H1 (cell line): ENCODE results near the gene TFPI2. TPM values are rescaled to one million over a fixed set of nuclear protein-coding genes. Genes with fewer than 3 reads are reported as not detected.

Experiments
- CTCF ChIA-PET: fragments of 300-600 bp; sonication (Branson Sonifier 250); formaldehyde crosslinking; loops from one replicate; lab custom pipeline; 2021; ENCODE audit not compliant: partially characterized antibody; lab: Charles Lee
- POLR2A ChIA-PET: fragments of 300-600 bp; sonication (Branson Sonifier 250); formaldehyde crosslinking; loops from one replicate; lab custom pipeline; 2021; ENCODE audit warnings: inconsistent platforms; ENCODE audit not compliant: partially characterized antibody; lab: Charles Lee
- DNase-seq, 2 experiments: peaks; one replicate each; pipeline versions ENCODE4 v3.0.0 to v3.0.0-alpha.2; 2010 to 2022; ENCODE audit warnings: low spot score in 2 of 2, low read depth in 1 of 2, mixed read lengths in 1 of 2
- FAIRE-seq: peaks from 2 replicates; lab custom pipeline; 2011; peaks lifted over from hg19 to GRCh38; lab: Jason Lieb, UNC
- H2AFZ ChIP-seq: 2 replicates; pipeline ENCODE4 v1.8.1; 2012; ENCODE audit warnings: low read length, inconsistent platforms
- H2AK5ac ChIP-seq: 2 replicates; pipeline ENCODE4 v1.6.1; 2013; ENCODE audit warnings: low read depth, low read length
- H2BK120ac ChIP-seq: replicated peaks from 2 replicates; pipeline ENCODE3; 2013; ENCODE audit warnings: low read depth, low read length, inconsistent platforms
- H2BK12ac ChIP-seq: 2 replicates; pipeline ENCODE4 v1.6.1; 2013; ENCODE audit warnings: low read depth, low read length
- H2BK15ac ChIP-seq: 2 replicates; pipeline ENCODE4 v1.6.1; 2013; ENCODE audit warnings: low read length
- H2BK20ac ChIP-seq: 2 replicates; pipeline ENCODE4 v1.6.1; 2013; ENCODE audit warnings: low read length
- H2BK5ac ChIP-seq: 2 replicates; pipeline ENCODE4 v1.6.1; 2013; ENCODE audit warnings: low read depth, low read length
- H3K14ac ChIP-seq: 2 replicates; pipeline ENCODE4 v1.6.1; 2013; ENCODE audit warnings: inconsistent platforms; ENCODE audit not compliant: insufficient read length
- H3K18ac ChIP-seq: 2 replicates; pipeline ENCODE4 v1.6.1; 2013; ENCODE audit warnings: low read length; ENCODE audit errors: extremely low read depth
- H3K23ac ChIP-seq: 2 replicates; pipeline ENCODE4 v1.6.1; 2013; ENCODE audit warnings: inconsistent platforms; ENCODE audit not compliant: insufficient read length
- H3K23me2 ChIP-seq: 2 replicates; pipeline ENCODE4 v1.6.1; 2013; ENCODE audit warnings: low read depth, low read length
- H3K27ac ChIP-seq: 2 replicates; pipeline ENCODE4 v1.6.1; 2011; ENCODE audit warnings: low read depth, low read length, inconsistent platforms
- H3K27me3 ChIP-seq, 4 experiments: replicated peaks in 1 of 4; 1 replicate in 1 of 4; 2 replicates in 3 of 4; pipeline versions ENCODE4 v1.6.1 to v1.8.1; 2011 to 2013; ENCODE audit warnings: low read length in 3 of 4, mild to moderate bottlenecking in 3 of 4, inconsistent platforms in 2 of 4, mixed read lengths in 2 of 4, moderate library complexity in 1 of 4; ENCODE audit not compliant: control insufficient read depth in 3 of 4, insufficient read depth in 3 of 4; ENCODE audit errors: extremely low read depth in 1 of 4
- H3K36me3 ChIP-seq, 4 experiments: 2 replicates each; pipeline versions ENCODE4 v1.6.1 to v1.8.1; 2011 to 2013; ENCODE audit warnings: mild to moderate bottlenecking in 4 of 4, low read length in 3 of 4, moderate library complexity in 2 of 4, control low read depth in 1 of 4, inconsistent platforms in 1 of 4; ENCODE audit not compliant: insufficient read depth in 4 of 4, control insufficient read depth in 2 of 4
- H3K4ac ChIP-seq: replicated peaks from 2 replicates; pipeline ENCODE3; 2013; ENCODE audit warnings: low read length, low read depth, mixed read lengths, inconsistent platforms; ENCODE audit not compliant: insufficient read length
- H3K4me1 ChIP-seq, 4 experiments: replicated peaks in 1 of 4; 1 replicate in 1 of 4; 2 replicates in 3 of 4; pipeline versions ENCODE4 v1.6.1 to v1.8.1; 2011 to 2013; ENCODE audit warnings: low read length in 3 of 4, inconsistent platforms in 2 of 4, mixed read lengths in 1 of 4; ENCODE audit not compliant: insufficient read depth in 4 of 4, control insufficient read depth in 3 of 4
- H3K4me2 ChIP-seq, 2 experiments: 2 replicates each; pipeline versions ENCODE4 v1.6.1 to v1.8.1; 2011 to 2013; ENCODE audit warnings: low read depth in 2 of 2, low read length in 2 of 2, control low read depth in 1 of 2, inconsistent platforms in 1 of 2, mild to moderate bottlenecking in 1 of 2; ENCODE audit not compliant: insufficient read depth in 1 of 2
- H3K4me3 ChIP-seq, 4 experiments: fragments of 200-600, 300-600 bp in 1 of 4; sonication (generic), shearing (Covaris generic), sonication (Bioruptor Twin) in 1 of 4; 2 replicates each; pipeline versions ENCODE4 v1.5.1 to v1.8.1; 2011 to 2016; ENCODE audit warnings: low read length in 4 of 4, low read depth in 3 of 4, control low read depth in 2 of 4, inconsistent platforms in 2 of 4, mild to moderate bottlenecking in 2 of 4, mixed read lengths in 1 of 4, moderate library complexity in 1 of 4; ENCODE audit not compliant: insufficient read depth in 2 of 4; ENCODE audit errors: extremely low read depth in 1 of 4
- H3K56ac ChIP-seq: replicated peaks from 2 replicates; pipeline ENCODE3; 2013; ENCODE audit warnings: low read depth, mild to moderate bottlenecking, mixed read lengths, low read length, inconsistent platforms; ENCODE audit not compliant: insufficient read length
- H3K79me1 ChIP-seq: 2 replicates; pipeline ENCODE4 v1.6.1; 2013; ENCODE audit warnings: low read depth, low read length, control low read depth
- H3K79me2 ChIP-seq, 2 experiments: 2 replicates each; pipeline versions ENCODE4 v1.6.1 to v1.8.1; 2012 to 2013; ENCODE audit warnings: low read length in 2 of 2, mild to moderate bottlenecking in 2 of 2, inconsistent platforms in 1 of 2; ENCODE audit not compliant: insufficient read depth in 2 of 2, control insufficient read depth in 1 of 2
- H3K9ac ChIP-seq, 4 experiments: replicated peaks in 1 of 4; 1 replicate in 1 of 4; 2 replicates in 3 of 4; pipeline versions ENCODE4 v1.6.1 to v1.8.1; 2011 to 2013; ENCODE audit warnings: low read depth in 3 of 4, low read length in 3 of 4, control low read depth in 2 of 4, mild to moderate bottlenecking in 2 of 4, moderate library complexity in 2 of 4, inconsistent platforms in 1 of 4; ENCODE audit errors: extremely low read depth in 1 of 4
- H3K9me3 ChIP-seq, 2 experiments: 2 replicates each; pipeline versions ENCODE4 v1.6.1 to v1.8.1; 2012 to 2013; ENCODE audit warnings: mild to moderate bottlenecking in 2 of 2, moderate library complexity in 2 of 2, control low read depth in 1 of 2, inconsistent platforms in 1 of 2, low read depth in 1 of 2, low read length in 1 of 2, mixed read lengths in 1 of 2; ENCODE audit not compliant: insufficient read depth in 2 of 2
- H4K20me1 ChIP-seq, 2 experiments: replicated peaks in 1 of 2; 2 replicates each; pipeline versions ENCODE3 to v1.8.1; 2011 to 2013; ENCODE audit warnings: inconsistent platforms in 2 of 2, low read length in 2 of 2, mild to moderate bottlenecking in 1 of 2; ENCODE audit not compliant: insufficient read depth in 2 of 2, control insufficient read depth in 1 of 2
- H4K5ac ChIP-seq: 2 replicates; pipeline ENCODE4 v1.6.1; 2013; ENCODE audit warnings: low read length, low read depth, mixed read lengths, inconsistent platforms; ENCODE audit not compliant: insufficient read length
- H4K8ac ChIP-seq: 2 replicates; pipeline ENCODE4 v1.8.0; 2013; ENCODE audit warnings: mild to moderate bottlenecking, moderate library complexity, low read length, inconsistent platforms; ENCODE audit not compliant: insufficient read depth; ENCODE audit errors: extremely low read depth
- H4K91ac ChIP-seq: replicated peaks from 2 replicates; pipeline ENCODE3; 2013; ENCODE audit warnings: low read length, mixed read lengths, inconsistent platforms; ENCODE audit not compliant: insufficient read length
- CBX5 ChIP-seq: fragments of 300-800, 300-1000 bp; sonication (generic); IDR thresholded peaks from 2 replicates; pipeline ENCODE4 v1.7.1; 2016; ENCODE audit warnings: antibody characterized with exemption, low read length, low read depth
- CBX8 ChIP-seq: fragments of 300-800, 300-1000 bp; sonication (generic); IDR thresholded peaks from 2 replicates; pipeline ENCODE4 v1.7.1; 2016; ENCODE audit warnings: low read depth, low read length, borderline replicate concordance
- CTBP2 ChIP-seq: IDR thresholded peaks from 2 replicates; pipeline ENCODE4 v1.7.0; 2011; ENCODE audit warnings: borderline replicate concordance, mild to moderate bottlenecking, moderate library complexity, mixed read lengths, low read length; ENCODE audit not compliant: insufficient read depth, insufficient read length
- JUN ChIP-seq: IDR thresholded peaks from 2 replicates; pipeline ENCODE4 v1.6.1; 2011; ENCODE audit warnings: low read depth, mild to moderate bottlenecking, improper control_type of control experiment, low read length
- KDM4A ChIP-seq: IDR thresholded peaks from one replicate; pipeline ENCODE4 v1.7.1; 2012; ENCODE audit warnings: low read depth, mild to moderate bottlenecking, moderate library complexity, low read length, inconsistent platforms; ENCODE audit not compliant: severe bottlenecking
- NANOG ChIP-seq: IDR thresholded peaks from 2 replicates; pipeline ENCODE4 v1.6.1; 2011; ENCODE audit warnings: low read length, low read depth, mild to moderate bottlenecking, inconsistent platforms; ENCODE audit not compliant: insufficient read depth, poor library complexity, severe bottlenecking
- POLR2A ChIP-seq, 2 experiments: IDR thresholded peaks; 1 replicate in 1 of 2; 2 replicates in 1 of 2; pipeline ENCODE4 v1.6.1; 2011; ENCODE audit warnings: low read depth in 2 of 2, low read length in 2 of 2, mild to moderate bottlenecking in 2 of 2; ENCODE audit errors: control extremely low read depth in 1 of 2
- RAD21 ChIP-seq, 2 experiments: IDR thresholded peaks in 1 of 2; conservative IDR thresholded peaks in 1 of 2; 2 replicates each; pipeline ENCODE4 v1.6.1; 2011; ENCODE audit warnings: low read depth in 2 of 2, low read length in 2 of 2, improper control_type of control experiment in 1 of 2, inconsistent platforms in 1 of 2, mild to moderate bottlenecking in 1 of 2, moderate library complexity in 1 of 2
- RNF2 ChIP-seq: fragments of 200-900, 300-1000 bp; sonication (generic); IDR thresholded peaks from 2 replicates; pipeline ENCODE4 v1.7.1; 2016; ENCODE audit warnings: borderline replicate concordance, low read depth, mild to moderate bottlenecking, antibody characterized with exemption, low read length; ENCODE audit not compliant: poor library complexity, severe bottlenecking; ENCODE audit errors: missing control alignments
- SAP30 ChIP-seq: fragments of 300-600 bp; sonication (generic); IDR thresholded peaks from 2 replicates; pipeline ENCODE4 v1.7.1; 2012; ENCODE audit warnings: low read length, moderate library complexity, mild to moderate bottlenecking, inconsistent platforms; ENCODE audit not compliant: insufficient read depth, insufficient replicate concordance
- SP2 ChIP-seq: IDR thresholded peaks from 2 replicates; pipeline ENCODE4 v1.6.1; 2012; ENCODE audit warnings: mild to moderate bottlenecking, low read length, inconsistent platforms
- polyA plus RNA-seq, 7 experiments: library from polyadenylated mRNA; depleted of rRNA in 3 of 7; stranded (reverse) in 5 of 7; unstranded in 2 of 7; fragments of >200 nt in 5 of 7; fragments of 200-250 nt in 2 of 7; gene quantifications; 1 replicate in 5 of 7; 2 replicates in 1 of 7; 4 replicates in 1 of 7; pipeline versions ENCODE4 v1.2.1 to v1.2.3, GENCODE V29; 2011 to 2013; ENCODE audit warnings: missing spikeins in 2 of 7, mixed read lengths in 2 of 7
- total RNA-seq: library from RNA; stranded (reverse); fragmentation: NEBNext Ultra II Directional; extraction: Animal tissue kit (Norgen Biotek cat#: 25700); gene quantifications from 2 replicates; pipeline ENCODE4 v1.2.1, GENCODE V29; 2021

Gene TFPI2
- total and polyA plus RNA-seq, 2 of the 8 experiments (the other 6 are each of a cell fraction or from before 2014, with no cell fraction given): 6.8 to 8.9 TPM

DNA sequence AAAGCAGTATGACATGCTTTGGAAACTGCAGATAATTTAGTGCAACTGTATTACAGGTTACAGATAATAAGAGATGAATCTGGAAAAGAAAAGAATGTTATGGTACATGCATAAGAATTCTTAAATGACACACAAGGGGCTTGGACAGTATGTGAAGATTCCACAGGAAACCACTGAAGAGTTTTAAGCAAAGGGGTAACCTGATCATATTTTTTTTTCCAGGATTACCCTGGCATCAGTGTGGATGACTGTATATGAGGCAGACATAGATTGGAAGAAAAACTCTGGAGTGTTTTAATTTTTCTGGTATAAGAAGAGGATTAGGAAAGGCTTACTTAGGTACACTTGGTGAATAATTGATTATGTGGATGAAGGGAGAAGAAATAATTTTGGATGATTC is 8.1 kb downstream of the TFPI2 start:
- Histone ChIP-seq H4K20me1 (no peaks in the 10 kb centered on the region), H3K27me3 (no peaks in the 10 kb centered on the region), H3K9ac (no peak overlapping the region), H3K4me3 (no peak overlapping the region), H2AK5ac (no peak overlapping the region), H3K27ac (no peak overlapping the region), H2BK15ac (no peak overlapping the region), H3K18ac (no peak overlapping the region), H3K56ac (no peak overlapping the region), H3K36me3 (no peaks in the 10 kb centered on the region), H3K14ac (no peak overlapping the region), H3K79me2 (no peaks in the 10 kb centered on the region), H3K4ac (no peak overlapping the region), H2BK120ac (no peak overlapping the region), H4K8ac (no peak overlapping the region), H4K5ac (no peak overlapping the region), H4K91ac (no peak overlapping the region), H3K23me2 (no peaks in the 10 kb centered on the region), H2BK20ac (no peak overlapping the region), H3K79me1 (no peaks in the 10 kb centered on the region), H2BK5ac (no peak overlapping the region), H3K4me1 (no peaks in the 10 kb centered on the region), H3K9me3 (no peaks in the 10 kb centered on the region), H2AFZ (no peak overlapping the region), H3K4me2 (no peak overlapping the region), H3K23ac (no peak overlapping the region), H2BK12ac (no peak overlapping the region)
- no peak for DNase-seq
- no peak for FAIRE-seq
- CTCF ChIA-PET: no interaction called here
- POLR2A ChIA-PET: no interaction called here
- TF ChIP-seq CBX8 (no peak), POLR2A (IDR thresholded peaks at IDR 0.05; ENCODE audit: control extremely low read depth in 1 of 2, low read depth in 2 of 2, low read length in 2 of 2) (no peak), KDM4A (no peak), RAD21 (IDR thresholded peaks at IDR 0.05 in 1 of 2, conservative IDR thresholded peaks at IDR 0.05 in 1 of 2; ENCODE audit: low read depth in 2 of 2, low read length in 2 of 2) (no peak), CBX5 (no peak), JUN (no peak), CTBP2 (no peak), RNF2 (no peak), SAP30 (no peak), SP2 (no peak), NANOG (no peak)
